ENCODE measurements around the gene CENATAC.

CENATAC gene

DNA sequence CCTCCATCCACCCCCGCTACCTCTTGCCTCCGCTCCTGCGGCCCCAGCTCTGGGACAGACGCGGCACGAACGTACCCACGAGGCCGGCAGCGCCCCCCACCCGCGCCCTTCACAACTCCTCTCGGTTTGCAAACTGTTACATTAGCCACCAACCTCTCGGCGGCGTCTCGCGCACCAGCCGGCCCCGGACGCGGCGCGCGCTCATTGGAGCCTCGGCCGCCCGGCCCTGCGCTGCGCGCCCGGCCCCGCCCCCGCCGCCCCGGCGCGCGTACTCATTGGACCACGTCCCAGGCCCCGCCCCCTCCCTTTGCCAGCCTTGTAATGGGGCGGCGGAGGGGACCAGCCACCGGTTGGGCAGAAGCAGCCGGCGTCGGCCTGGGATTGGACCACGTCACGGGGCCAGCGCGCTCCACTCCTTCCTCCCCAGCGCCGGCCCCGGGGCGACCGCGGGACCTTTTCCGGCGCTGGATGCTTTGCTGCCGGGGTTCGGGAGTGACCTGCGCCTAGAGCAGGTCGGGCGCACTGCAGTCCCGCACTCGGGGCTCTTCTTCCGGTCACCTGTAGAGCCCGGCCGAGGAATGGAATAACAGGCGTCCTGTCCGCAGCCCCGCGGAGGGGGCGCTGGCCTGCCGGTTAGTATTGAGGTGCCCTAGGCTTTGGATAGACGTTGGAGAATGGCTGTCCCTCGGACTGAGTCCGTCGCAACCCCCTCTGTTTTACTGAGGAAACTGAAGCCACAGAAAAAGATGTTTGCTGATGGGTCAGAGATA lies 59.2 kb downstream of the CENATAC start, which contains the start of gene HYOU1:
Gene HYOU1, minus strand, starts transcription at position 206 of the 770 bp plus-strand sequence. CDS start 1,045 bp downstream, outside the sequence.
- TF ChIP-seq, protein P1, sequence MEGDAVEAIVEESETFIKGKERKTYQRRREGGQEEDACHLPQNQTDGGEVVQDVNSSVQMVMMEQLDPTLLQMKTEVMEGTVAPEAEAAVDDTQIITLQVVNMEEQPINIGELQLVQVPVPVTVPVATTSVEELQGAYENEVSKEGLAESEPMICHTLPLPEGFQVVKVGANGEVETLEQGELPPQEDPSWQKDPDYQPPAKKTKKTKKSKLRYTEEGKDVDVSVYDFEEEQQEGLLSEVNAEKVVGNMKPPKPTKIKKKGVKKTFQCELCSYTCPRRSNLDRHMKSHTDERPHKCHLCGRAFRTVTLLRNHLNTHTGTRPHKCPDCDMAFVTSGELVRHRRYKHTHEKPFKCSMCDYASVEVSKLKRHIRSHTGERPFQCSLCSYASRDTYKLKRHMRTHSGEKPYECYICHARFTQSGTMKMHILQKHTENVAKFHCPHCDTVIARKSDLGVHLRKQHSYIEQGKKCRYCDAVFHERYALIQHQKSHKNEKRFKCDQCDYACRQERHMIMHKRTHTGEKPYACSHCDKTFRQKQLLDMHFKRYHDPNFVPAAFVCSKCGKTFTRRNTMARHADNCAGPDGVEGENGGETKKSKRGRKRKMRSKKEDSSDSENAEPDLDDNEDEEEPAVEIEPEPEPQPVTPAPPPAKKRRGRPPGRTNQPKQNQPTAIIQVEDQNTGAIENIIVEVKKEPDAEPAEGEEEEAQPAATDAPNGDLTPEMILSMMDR (IDR thresholded peaks at IDR 0.05): no peak; the same call in 1 of the 2 replicates

DNA sequence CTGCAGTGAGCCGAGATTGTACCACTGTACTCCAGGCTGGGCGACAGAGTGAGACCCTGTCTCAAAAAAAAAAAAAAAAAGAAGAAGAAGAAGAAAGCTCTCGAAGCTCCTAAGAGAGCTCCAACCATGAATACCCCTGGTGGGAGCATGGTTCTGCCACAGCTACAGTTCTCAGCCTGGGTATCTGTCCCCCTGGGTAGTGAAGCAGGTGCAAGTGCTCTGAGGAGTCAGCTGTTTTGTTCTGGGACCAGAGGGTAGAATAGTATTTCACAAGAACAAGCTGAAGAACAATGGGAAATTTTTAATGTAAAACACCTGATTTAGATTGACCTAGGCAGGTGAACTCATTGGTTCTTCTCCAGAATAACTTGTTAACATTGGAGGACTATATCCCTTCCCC lies 63.3 kb downstream of the CENATAC start:
- TF ChIP-seq, protein P1 (IDR thresholded peaks at IDR 0.05): no peak

DNA sequence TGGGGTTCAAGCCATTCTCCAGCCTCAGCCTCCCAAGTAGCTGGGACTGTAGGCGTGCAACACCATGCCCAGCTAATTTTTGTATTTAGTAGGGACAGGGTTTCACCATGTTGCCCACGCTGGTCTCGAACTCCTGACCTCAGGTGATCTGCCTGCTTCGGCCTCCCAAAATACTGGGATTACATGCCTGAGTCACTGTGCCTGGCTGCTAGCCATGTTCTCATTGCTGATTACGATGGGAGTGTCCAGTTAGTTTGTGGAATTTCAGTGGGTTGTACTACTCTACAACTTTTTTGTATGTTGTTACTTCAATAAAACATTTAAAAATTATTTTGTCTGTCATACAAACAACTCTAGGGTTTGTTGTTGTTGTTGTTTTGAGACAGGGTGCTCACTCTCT lies 64.8 kb downstream of the CENATAC start:
- TF ChIP-seq, protein P1 (IDR thresholded peaks at IDR 0.05): no peak

DNA sequence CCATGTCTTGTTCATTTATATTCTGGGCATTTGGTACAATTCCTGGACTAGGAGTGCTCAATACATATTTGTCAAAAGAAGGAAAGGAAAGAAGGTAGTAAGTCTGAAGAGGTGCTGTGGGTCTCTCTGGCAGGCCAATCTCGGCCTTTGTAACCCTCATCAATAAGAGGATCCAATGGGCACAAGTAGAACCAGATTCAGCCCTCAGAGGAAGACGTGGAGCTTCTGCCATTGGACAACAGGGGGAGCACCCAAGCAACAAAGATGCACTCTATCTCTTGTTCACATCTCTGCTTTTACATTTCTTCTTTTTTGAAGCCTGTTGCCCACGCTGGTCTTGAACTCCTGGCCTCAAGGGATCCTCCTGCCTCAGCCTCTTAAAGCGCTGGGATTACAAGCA lies 67.4 kb downstream of the CENATAC start:
- TF ChIP-seq, protein P1 (IDR thresholded peaks at IDR 0.05): peak; percentile 30; the same call in 1 of the 2 replicates

Data from LNCAP (cell line).